H1 (cell line): ENCODE results near the gene ARHGAP24. TPM values are rescaled to one million over a fixed set of nuclear protein-coding genes. Genes with fewer than 3 reads are reported as not detected.

Experiments used
- SP4 ChIP-seq: IDR thresholded peaks from 2 replicates; pipeline ENCODE4 v1.6.1; 2012; ENCODE audit warnings: low read length, inconsistent platforms
- TEAD4 ChIP-seq: IDR thresholded peaks from 2 replicates; pipeline ENCODE4 v1.6.1; 2012; ENCODE audit warnings: low read depth, low read length, inconsistent platforms, mixed read lengths
- polyA plus RNA-seq, 7 experiments: library from polyadenylated mRNA; depleted of rRNA in 3 of 7; stranded (reverse) in 5 of 7; unstranded in 2 of 7; fragments of >200 nt in 5 of 7; fragments of 200-250 nt in 2 of 7; gene quantifications; 1 replicate in 5 of 7; 2 replicates in 1 of 7; 4 replicates in 1 of 7; pipeline versions ENCODE4 v1.2.1 to v1.2.3, GENCODE V29; 2011 to 2013; ENCODE audit warnings: missing spikeins in 2 of 7, mixed read lengths in 2 of 7
- total RNA-seq: library from RNA; stranded (reverse); fragmentation: NEBNext Ultra II Directional; extraction: Animal tissue kit (Norgen Biotek cat#: 25700); gene quantifications from 2 replicates; pipeline ENCODE4 v1.2.1, GENCODE V29; 2021

ARHGAP24 gene
- total and polyA plus RNA-seq, 2 of the 8 experiments (the other 6 are each of a cell fraction or from before 2014, with no cell fraction given), result 0.08 to 0.50 TPM

DNA sequence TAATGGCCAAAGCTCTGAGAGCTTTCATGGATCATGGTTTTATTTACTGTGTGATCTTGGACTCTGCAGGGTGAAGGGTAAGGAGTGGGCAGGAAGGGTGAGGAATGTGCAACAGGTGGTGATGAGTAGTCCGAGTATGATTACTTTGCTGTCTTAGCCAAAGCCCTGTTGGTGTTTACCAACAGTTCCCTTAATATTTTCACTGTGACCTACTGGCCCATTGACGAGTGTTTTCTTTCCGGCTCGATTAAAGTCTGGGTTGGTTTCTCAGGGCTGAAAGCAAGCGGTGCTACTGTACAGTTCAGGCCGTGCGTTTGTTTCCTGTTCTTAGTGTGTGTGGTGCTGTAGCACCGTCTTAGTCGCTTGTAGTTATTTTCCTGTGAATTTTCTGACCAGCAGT lies 2.6 kb downstream of the ARHGAP24 start (continued):
- TF ChIP-seq TEAD4, result no peak
- TF ChIP-seq SP4, result no peak
